HG02870 (cell line): ENCODE data around the gene MDK.

Source experiments
- ATAC-seq: cut with Tn5 transposase; IDR thresholded peaks from one replicate; pipeline ENCODE4 v1.9.1; 2021; ENCODE audit warnings: mild to moderate bottlenecking, moderate library complexity; ENCODE audit not compliant: unreplicated experiment

The MDK gene

GRCh38 chr11:46347637-46348311, 33.7 kb upstream of the MDK start:
- no peak for ATAC-seq

GRCh38 chr11:46348566-46349401, 32.7 kb upstream of the MDK start:
- no peak for ATAC-seq

GRCh38 chr11:46350695-46351094, 30.8 kb upstream of the MDK start:
- no peak for ATAC-seq

GRCh38 chr11:46351148-46351547, 30.3 kb upstream of the MDK start:
- no peak for ATAC-seq

GRCh38 chr11:46351606-46352005, 29.9 kb upstream of the MDK start:
- ATAC-seq = no peak

GRCh38 chr11:46352063-46352841, 29.2 kb upstream of the MDK start:
- no peak for ATAC-seq

- ATAC-seq = no peak
Measured at GRCh38 chr11:46353698-46354097, 27.8 kb upstream of the MDK start.

GRCh38 chr11:46356924-46357482, 24.5 kb upstream of the MDK start:
- ATAC-seq = no peak

GRCh38 chr11:46357483-46357936, 24.0 kb upstream of the MDK start:
- ATAC-seq = no peak

GRCh38 chr11:46359953-46360352, 21.5 kb upstream of the MDK start:
- ATAC-seq = no peak

- ATAC-seq = no peak
Measured at GRCh38 chr11:46360878-46361277, 20.6 kb upstream of the MDK start.

GRCh38 chr11:46361283-46362155, 19.9 kb upstream of the MDK start:
- peak; percentile 86 for ATAC-seq

- ATAC-seq = no peak
Measured at GRCh38 chr11:46362156-46363030, 19.1 kb upstream of the MDK start.

- ATAC-seq = no peak
Measured at GRCh38 chr11:46363031-46363407, 18.4 kb upstream of the MDK start.

GRCh38 chr11:46363455-46364005, 17.9 kb upstream of the MDK start:
- no peak for ATAC-seq

GRCh38 chr11:46364056-46364455, 17.4 kb upstream of the MDK start:
- no peak for ATAC-seq

GRCh38 chr11:46364791-46365190, 16.7 kb upstream of the MDK start:
- ATAC-seq = no peak

GRCh38 chr11:46366260-46366659, 15.2 kb upstream of the MDK start:
- ATAC-seq = no peak

- no peak for ATAC-seq
Measured at GRCh38 chr11:46366661-46367161, 14.8 kb upstream of the MDK start.
